Measurements from ENCODE around the gene PYGM.

The PYGM gene

DNA sequence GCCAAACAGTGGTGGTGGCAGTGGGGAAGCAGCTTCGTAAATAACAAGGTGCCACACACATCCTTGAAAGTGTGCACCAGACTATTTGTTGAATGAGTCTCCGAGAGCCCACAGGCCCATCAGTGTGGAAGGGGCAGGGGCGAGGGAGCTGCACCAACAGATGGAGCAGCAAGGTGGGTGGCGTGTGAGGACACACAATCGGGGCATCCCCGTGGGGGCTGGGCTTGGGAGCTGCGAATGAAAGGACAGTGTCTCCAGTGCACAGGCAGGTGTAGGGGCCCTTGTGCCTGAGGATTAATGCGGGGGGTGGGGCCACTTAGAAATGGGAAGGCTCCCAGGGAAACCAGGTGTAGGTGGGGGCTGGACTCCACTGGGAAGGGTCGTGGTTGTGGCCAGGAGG, 39.6 kb downstream of the PYGM start:
- TF ChIP-seq SIN3A (IDR thresholded peaks at IDR 0.05; ENCODE audit: borderline replicate concordance, insufficient read depth, low read length) (no peak), FOXP2 (optimal IDR thresholded peaks at IDR 0.05; ENCODE audit: borderline replicate concordance, extremely low read depth, extremely low read length, insufficient read depth) (no peak), TAF1 (IDR thresholded peaks at IDR 0.05; ENCODE audit: borderline replicate concordance, insufficient read depth, low read length) (no peak), POLR2AphosphoS5 (IDR thresholded peaks at IDR 0.05; ENCODE audit: low read depth, low read length) (no peak)
- TF ChIP-seq, protein P1, sequence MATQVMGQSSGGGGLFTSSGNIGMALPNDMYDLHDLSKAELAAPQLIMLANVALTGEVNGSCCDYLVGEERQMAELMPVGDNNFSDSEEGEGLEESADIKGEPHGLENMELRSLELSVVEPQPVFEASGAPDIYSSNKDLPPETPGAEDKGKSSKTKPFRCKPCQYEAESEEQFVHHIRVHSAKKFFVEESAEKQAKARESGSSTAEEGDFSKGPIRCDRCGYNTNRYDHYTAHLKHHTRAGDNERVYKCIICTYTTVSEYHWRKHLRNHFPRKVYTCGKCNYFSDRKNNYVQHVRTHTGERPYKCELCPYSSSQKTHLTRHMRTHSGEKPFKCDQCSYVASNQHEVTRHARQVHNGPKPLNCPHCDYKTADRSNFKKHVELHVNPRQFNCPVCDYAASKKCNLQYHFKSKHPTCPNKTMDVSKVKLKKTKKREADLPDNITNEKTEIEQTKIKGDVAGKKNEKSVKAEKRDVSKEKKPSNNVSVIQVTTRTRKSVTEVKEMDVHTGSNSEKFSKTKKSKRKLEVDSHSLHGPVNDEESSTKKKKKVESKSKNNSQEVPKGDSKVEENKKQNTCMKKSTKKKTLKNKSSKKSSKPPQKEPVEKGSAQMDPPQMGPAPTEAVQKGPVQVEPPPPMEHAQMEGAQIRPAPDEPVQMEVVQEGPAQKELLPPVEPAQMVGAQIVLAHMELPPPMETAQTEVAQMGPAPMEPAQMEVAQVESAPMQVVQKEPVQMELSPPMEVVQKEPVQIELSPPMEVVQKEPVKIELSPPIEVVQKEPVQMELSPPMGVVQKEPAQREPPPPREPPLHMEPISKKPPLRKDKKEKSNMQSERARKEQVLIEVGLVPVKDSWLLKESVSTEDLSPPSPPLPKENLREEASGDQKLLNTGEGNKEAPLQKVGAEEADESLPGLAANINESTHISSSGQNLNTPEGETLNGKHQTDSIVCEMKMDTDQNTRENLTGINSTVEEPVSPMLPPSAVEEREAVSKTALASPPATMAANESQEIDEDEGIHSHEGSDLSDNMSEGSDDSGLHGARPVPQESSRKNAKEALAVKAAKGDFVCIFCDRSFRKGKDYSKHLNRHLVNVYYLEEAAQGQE (IDR thresholded peaks at IDR 0.05; ENCODE audit: insufficient read depth in 1 of 2, low read depth in 2 of 2, low read length in 2 of 2) = no peak

DNA sequence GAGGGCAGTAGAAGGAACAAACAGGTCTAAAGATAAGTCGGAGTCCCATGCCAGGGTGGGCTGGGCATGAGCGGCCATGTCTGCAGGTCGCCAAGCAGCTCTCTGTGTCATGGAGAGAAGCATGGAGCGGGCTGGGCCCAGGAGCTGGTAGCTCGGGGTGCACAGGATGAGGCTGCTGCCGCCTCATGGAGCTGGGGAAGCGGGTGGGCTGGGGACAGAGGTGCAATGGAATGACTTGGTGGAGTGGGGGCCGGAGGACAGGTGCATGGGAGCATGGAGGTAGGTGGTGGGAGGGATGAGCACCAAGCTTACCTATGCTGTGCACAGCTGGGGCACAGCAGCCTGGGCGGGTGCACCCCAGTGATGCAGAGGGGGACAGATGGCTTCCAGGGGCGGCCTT, 40.4 kb downstream of the PYGM start:
- no peak for TF ChIP-seq SIN3A (IDR thresholded peaks at IDR 0.05; ENCODE audit: borderline replicate concordance, insufficient read depth, low read length)

DNA sequence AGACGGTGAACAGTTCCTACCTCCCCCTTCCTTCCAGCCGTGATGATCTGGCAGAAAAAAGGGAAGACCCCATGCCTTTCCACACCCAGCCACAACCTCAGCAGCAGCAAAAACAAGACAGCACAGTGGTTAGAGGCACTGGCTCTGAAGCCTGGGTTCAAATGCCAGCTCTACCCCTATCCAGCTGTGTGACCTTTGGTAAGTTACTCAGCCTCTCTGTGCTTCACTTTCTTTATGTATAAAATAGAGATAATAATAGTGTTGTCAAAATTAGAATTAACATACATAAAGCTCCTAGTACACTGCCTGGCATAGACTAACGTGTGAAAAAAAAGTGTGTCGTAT, 41.0 kb downstream of the PYGM start:
- TF ChIP-seq FOXP2 (optimal IDR thresholded peaks at IDR 0.05; ENCODE audit: borderline replicate concordance, extremely low read depth, extremely low read length, insufficient read depth) = no peak

DNA sequence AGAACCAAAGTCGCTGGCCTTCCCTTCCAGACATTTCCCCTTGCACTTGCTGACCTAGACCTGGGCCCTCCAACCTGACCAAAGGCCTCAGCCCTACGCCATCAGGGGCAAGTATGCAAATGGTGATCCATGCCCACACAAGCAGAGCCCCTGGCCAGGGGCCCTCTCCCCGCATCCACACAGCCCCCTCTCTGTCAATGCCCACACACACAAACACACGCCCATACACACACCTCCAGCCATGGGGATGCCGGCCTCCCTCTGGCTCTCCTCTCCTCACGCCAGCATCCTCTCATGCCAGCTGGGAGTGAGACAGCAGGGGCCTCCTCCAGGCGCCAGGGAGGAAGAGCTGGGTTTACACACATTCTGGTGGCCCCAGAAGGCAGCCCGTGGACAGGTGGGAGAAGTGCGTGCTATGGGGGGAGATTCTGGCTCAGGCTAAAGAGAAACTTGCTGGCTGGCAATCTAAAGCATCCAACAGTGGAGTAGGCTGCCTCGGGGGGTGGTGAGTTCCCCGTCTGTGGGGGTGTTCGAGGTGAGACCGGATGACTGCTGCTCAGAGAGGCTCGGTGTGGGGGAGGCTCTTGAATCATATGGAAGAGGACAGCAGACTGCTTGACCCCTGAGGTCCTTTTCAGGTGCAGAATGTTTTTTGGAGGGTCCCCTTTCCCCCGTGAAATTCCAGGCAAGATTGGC, 41.5 kb downstream of the PYGM start:
- TF ChIP-seq TAF1 (IDR thresholded peaks at IDR 0.05; ENCODE audit: borderline replicate concordance, insufficient read depth, low read length) = no peak
- no peak for TF ChIP-seq POLR2AphosphoS5 (IDR thresholded peaks at IDR 0.05; ENCODE audit: low read depth, low read length)
- no peak for TF ChIP-seq FOXP2 (optimal IDR thresholded peaks at IDR 0.05; ENCODE audit: borderline replicate concordance, extremely low read depth, extremely low read length, insufficient read depth)
- TF ChIP-seq, protein P1 (IDR thresholded peaks at IDR 0.05; ENCODE audit: insufficient read depth in 1 of 2, low read depth in 2 of 2, low read length in 2 of 2) = no peak
- no peak for TF ChIP-seq SIN3A (IDR thresholded peaks at IDR 0.05; ENCODE audit: borderline replicate concordance, insufficient read depth, low read length)

DNA sequence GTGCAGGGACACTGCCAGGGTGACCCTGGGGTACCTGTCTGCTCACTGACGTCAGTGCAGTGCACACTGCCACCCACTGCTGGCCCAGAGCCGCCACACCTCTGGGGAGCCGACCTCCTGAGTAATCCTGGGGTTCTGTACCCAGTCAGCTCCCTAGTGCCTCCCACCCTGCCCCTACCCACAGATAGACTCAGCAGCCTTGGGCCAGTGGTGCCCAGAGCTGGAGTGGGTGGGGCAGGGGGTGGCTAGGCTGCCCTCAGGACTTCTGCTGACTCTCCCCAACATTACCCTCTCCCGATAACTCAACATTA, 42.6 kb downstream of the PYGM start:
- TF ChIP-seq POLR2AphosphoS5 (IDR thresholded peaks at IDR 0.05; ENCODE audit: low read depth, low read length) (no peak), FOXP2 (optimal IDR thresholded peaks at IDR 0.05; ENCODE audit: borderline replicate concordance, extremely low read depth, extremely low read length, insufficient read depth) (no peak), TAF1 (IDR thresholded peaks at IDR 0.05; ENCODE audit: borderline replicate concordance, insufficient read depth, low read length) (no peak)
- TF ChIP-seq, protein P1 (IDR thresholded peaks at IDR 0.05; ENCODE audit: insufficient read depth in 1 of 2, low read depth in 2 of 2, low read length in 2 of 2) = no peak

DNA sequence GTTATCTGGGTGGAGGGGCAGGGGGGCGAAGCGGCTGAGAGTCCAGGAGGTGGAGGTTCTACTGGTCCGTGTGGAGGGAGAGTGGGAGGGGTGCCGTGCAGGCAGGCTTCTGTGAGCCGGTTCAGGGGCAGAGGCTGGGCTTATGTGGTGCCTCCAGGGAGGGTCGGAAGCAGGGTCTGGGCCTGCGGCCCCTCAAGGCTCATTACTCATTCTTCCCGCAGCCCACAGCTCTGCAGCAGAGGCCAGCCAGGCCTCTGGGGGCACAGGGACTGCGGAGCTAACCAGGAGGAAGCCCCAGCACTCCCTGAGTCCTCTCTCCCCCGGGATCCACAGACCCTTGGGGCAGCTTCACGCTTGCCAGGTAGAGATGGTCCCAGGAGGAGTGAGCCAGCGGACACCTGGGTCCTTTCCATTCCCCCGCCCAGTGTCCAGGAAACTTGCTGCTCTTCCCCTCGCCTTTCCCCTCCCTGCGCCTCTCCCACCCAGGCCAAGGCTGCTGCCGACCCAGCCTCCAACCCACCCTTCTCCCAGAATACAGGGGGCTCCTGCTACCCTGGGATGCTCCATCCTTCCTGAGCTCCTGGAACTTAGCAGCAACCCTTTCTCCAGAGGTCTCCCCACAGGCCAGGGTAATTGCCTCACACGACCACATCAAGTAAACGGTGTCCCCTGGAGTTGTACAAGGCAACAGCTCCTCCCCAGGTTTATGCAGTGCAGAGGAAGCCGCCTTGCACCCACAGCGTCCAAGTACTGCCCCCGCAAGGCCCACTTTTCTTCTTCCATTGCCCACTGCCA, 43.1 kb downstream of the PYGM start:
- TF ChIP-seq, protein P1 (IDR thresholded peaks at IDR 0.05; ENCODE audit: insufficient read depth in 1 of 2, low read depth in 2 of 2, low read length in 2 of 2) = no peak
- TF ChIP-seq FOXP2 (optimal IDR thresholded peaks at IDR 0.05; ENCODE audit: borderline replicate concordance, extremely low read depth, extremely low read length, insufficient read depth) = no peak
- no peak for TF ChIP-seq TAF1 (IDR thresholded peaks at IDR 0.05; ENCODE audit: borderline replicate concordance, insufficient read depth, low read length)
- no peak for TF ChIP-seq POLR2AphosphoS5 (IDR thresholded peaks at IDR 0.05; ENCODE audit: low read depth, low read length)
- TF ChIP-seq SIN3A (IDR thresholded peaks at IDR 0.05; ENCODE audit: borderline replicate concordance, insufficient read depth, low read length) = no peak

Measured in PFSK-1 (cell line).